BE2C (cell line): Measurements from ENCODE around the gene INHBA.

Source experiments
- DNase-seq: peaks from one replicate; pipeline ENCODE4 v3.0.0-alpha.2; 2020
- H3K27me3 ChIP-seq: fragments of 250-450 bp; sonication (Bioruptor Pico); 2 replicates; pipeline ENCODE4 v1.5.1; 2020; ENCODE audit warnings: mild to moderate bottlenecking
- H3K36me3 ChIP-seq: fragments of 250-450 bp; sonication (Bioruptor Pico); 2 replicates; pipeline ENCODE4 v1.5.1; 2020; ENCODE audit warnings: mild to moderate bottlenecking
- H3K4me1 ChIP-seq: fragments of 250-450 bp; sonication (Bioruptor Pico); 2 replicates; pipeline ENCODE4 v1.5.1; 2020
- H3K4me3 ChIP-seq: 2 replicates; pipeline ENCODE4 v1.5.1; 2011; ENCODE audit warnings: low read depth, low read length
- H3K9me3 ChIP-seq: fragments of 250-450 bp; sonication (Bioruptor Pico); 2 replicates; pipeline ENCODE4 v1.5.1; 2020
- CTCF ChIP-seq: IDR thresholded peaks from 2 replicates; pipeline ENCODE4 v1.5.1; 2012; ENCODE audit warnings: mild to moderate bottlenecking, low read depth, low read length

Gene INHBA

GRCh38 chr7:41674505-41675023, 28.3 kb downstream of the INHBA start:
- DNase-seq: no peak
- H3K27me3 ChIP-seq: no peaks in the 10 kb centered on the region
- H3K4me1 ChIP-seq: no peaks in the 10 kb centered on the region
- H3K4me3 ChIP-seq: no peak overlapping the region
- no peaks in the 10 kb centered on the region for H3K36me3 ChIP-seq
- no peak for TF ChIP-seq CTCF
- no peaks in the 10 kb centered on the region for H3K9me3 ChIP-seq

DNA sequence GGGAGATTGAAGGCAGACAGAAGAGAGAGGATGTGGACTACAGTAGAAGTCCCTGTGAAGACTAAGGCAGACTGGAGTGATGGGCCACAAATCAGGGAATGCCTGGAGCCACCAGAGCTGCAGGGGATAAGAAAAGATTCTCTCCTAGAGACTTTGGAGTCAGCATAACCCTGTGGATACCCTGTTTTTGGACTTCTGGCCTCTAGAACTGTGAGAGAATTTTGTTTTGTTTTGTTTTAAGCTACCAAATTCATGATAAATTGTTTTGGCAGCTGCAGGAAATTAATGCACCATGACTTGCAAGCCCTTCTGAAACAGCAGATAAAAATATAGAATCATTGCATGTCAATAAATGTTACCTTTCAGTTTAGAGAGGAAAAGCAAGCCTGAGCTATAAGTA, 41.3 kb downstream of the INHBA start:
- TF ChIP-seq CTCF: no peak
- no peak overlapping the region for H3K4me3 ChIP-seq
- no peaks in the 10 kb centered on the region for H3K4me1 ChIP-seq
- H3K36me3 ChIP-seq: no peaks in the 10 kb centered on the region
- no peaks in the 10 kb centered on the region for H3K9me3 ChIP-seq
- no peak for DNase-seq
- no peaks in the 10 kb centered on the region for H3K27me3 ChIP-seq

DNA sequence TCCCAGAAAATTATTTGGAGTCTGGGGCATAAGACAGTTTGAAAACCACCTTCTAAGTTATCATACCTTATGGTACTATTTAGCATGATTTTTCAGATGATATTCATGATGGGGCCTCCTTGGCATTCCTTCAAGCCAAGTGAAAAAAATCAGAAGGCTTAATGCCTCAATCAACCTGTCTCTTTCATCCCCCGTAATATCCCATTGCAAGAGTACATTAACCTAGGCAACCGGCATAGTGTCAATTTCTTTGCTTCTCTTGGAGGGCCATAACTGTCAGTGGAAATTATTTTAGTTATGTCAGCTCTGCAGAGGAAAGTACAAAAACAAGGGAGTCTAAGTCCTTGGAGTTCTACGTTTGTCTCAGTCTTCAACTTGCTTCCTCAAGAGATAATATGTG, 43.4 kb downstream of the INHBA start:
- no peaks in the 10 kb centered on the region for H3K9me3 ChIP-seq

DNA sequence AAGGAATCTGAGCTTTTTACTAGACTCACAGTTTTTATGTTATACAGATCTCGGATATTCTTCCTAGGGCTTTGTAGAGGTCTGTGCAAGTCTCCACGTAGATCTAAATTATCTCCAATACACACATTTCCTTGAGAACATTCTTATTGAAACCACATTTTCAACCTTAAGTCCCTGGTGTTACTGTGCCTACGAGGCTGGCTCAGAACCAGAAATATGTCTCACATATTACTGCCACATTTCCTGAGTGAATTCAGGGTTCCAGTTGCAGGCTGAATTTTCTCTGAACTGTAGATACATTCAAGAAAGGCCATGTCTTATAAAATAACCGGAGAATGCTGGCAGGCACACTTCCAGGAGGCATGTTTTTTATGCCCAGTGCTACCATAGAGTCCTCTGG, 46.5 kb downstream of the INHBA start:
- Histone ChIP-seq H3K4me3 (no peak overlapping the region), H3K9me3 (no peaks in the 10 kb centered on the region), H3K4me1 (no peaks in the 10 kb centered on the region), H3K27me3 (no peaks in the 10 kb centered on the region), H3K36me3 (no peaks in the 10 kb centered on the region)
- DNase-seq: no peak
- TF ChIP-seq CTCF: no peak

More for the DNA sequence above, 43.4 kb downstream of the INHBA start:
- Histone ChIP-seq H3K27me3 (no peaks in the 10 kb centered on the region), H3K36me3 (no peaks in the 10 kb centered on the region), H3K4me1 (no peaks in the 10 kb centered on the region), H3K4me3 (no peak overlapping the region)
- no peak for TF ChIP-seq CTCF
- DNase-seq: no peak

GRCh38 chr7:41655426-41655825, 47.5 kb downstream of the INHBA start:
- no peak for TF ChIP-seq CTCF
- H3K4me3 ChIP-seq: no peak overlapping the region
- DNase-seq: no peak
- no peaks in the 10 kb centered on the region for H3K36me3 ChIP-seq
- no peaks in the 10 kb centered on the region for H3K27me3 ChIP-seq
- no peaks in the 10 kb centered on the region for H3K4me1 ChIP-seq
- H3K9me3 ChIP-seq: no peaks in the 10 kb centered on the region

DNA sequence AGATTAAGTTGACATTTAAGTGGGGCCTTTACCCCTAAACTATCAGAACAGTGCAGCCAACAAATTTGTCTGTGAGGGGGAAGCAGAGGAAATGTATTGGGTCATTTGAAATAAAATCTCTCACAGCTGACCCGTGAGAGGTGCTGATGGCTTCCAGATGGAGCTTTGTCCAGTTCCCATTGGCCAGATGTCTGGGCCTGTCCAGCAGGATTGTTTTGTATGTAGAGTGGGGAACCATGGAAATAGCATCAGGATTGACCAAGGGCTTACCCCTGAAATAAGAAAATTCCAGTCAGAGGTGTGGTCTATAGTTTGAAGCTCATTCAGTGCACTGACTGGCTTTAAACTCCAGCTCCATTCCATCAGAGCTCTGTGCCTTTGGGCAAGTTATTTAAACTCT, 50.6 kb downstream of the INHBA start:
- no peaks in the 10 kb centered on the region for H3K36me3 ChIP-seq
- no peak for TF ChIP-seq CTCF
- no peaks in the 10 kb centered on the region for H3K4me1 ChIP-seq
- H3K27me3 ChIP-seq: no peaks in the 10 kb centered on the region; the same call in 1 of the 2 replicates
- no peak overlapping the region for H3K4me3 ChIP-seq
- H3K9me3 ChIP-seq: no peaks in the 10 kb centered on the region
- no peak for DNase-seq
